Ovary (tissue), 9 donors: ENCODE results near the gene ALDOB. TPM values are rescaled to one million over a fixed set of nuclear protein-coding genes. Genes with fewer than 3 reads are reported as not detected.

Experiments
- DNase-seq, 5 donors: peaks; one replicate each; pipeline ENCODE4 v3.0.0-alpha.2; 2019 to 2020
- H3K27ac ChIP-seq, 2 donors: fragments of 200-600 bp; one replicate each; pipeline versions ENCODE4 v1.5.1 to v1.8.0; 2019 to 2022
- H3K27me3 ChIP-seq: fragments of 200-600 bp; one replicate; pipeline ENCODE4 v1.8.0; 2022
- H3K36me3 ChIP-seq: fragments of 200-600 bp; sonication (generic); one replicate; pipeline ENCODE4 v1.5.1; 2019
- H3K4me1 ChIP-seq: one replicate; pipeline ENCODE4 v1.8.1; 2013; ENCODE audit warnings: mild to moderate bottlenecking, moderate library complexity; ENCODE audit not compliant: insufficient read depth
- H3K4me3 ChIP-seq: fragments of 200-600 bp; sonication (generic); one replicate; pipeline ENCODE4 v1.5.1; 2017
- H3K9me3 ChIP-seq, 2 donors: fragments of 200-600 bp in 1 of 2; sonication (generic) in 1 of 2; one replicate each; pipeline versions ENCODE4 v1.5.1 to v1.8.1; 2013 to 2019; ENCODE audit warnings: mild to moderate bottlenecking in 1 of 2, moderate library complexity in 1 of 2
- CTCF ChIP-seq, 3 donors: fragments of 450-650 bp in 2 of 3; fragments of 200-600 bp in 1 of 3; IDR thresholded peaks; one replicate each; pipeline versions ENCODE4 v1.5.1 to v1.8.0; 2016 to 2022; ENCODE audit warnings: antibody characterized with exemption in 3 of 3, mild to moderate bottlenecking in 1 of 3
- EP300 ChIP-seq: sonication (generic); formaldehyde crosslinking; IDR thresholded peaks from one replicate; pipeline ENCODE4 v1.6.1; 2017; ENCODE audit warnings: antibody characterized with exemption
- POLR2A ChIP-seq: fragments of 450-650 bp; IDR thresholded peaks from one replicate; pipeline ENCODE4 v1.6.1; 2017; ENCODE audit warnings: antibody characterized with exemption, mild to moderate bottlenecking, moderate library complexity
- WGBS, 3 donors: extraction: QIAGEN DNeasy Blood & Tissue Kit in 1 of 3; methylation state at CpG; one replicate each; pipeline versions ENCODE4 v1.1.5 to v1.1.7; 2013 to 2017; 5-methylcytosine and 5-hydroxymethylcytosine counted together
- intact Hi-C, 4 donors: fragments of 100-400 bp; cut with DNase I; formaldehyde crosslinking; loops; one replicate each; pipeline versions ENCODE4 v1.11.0 to v1.15.1; 2022 to 2023
- polyA plus RNA-seq, 2 donors: library from polyadenylated mRNA; stranded (reverse); fragments of 200-250 nt in 1 of 2; fragments of 350-450 nt in 1 of 2; fragmentation: Illumina TruSeq in 1 of 2; extraction: RNeasy Lipid Tissue Mini Kit (QIAGEN cat#74804) in 1 of 2; gene quantifications; one replicate each; pipeline ENCODE4 v1.2.3, GENCODE V29; 2013 to 2014
- total RNA-seq, 7 donors: library from RNA; depleted of rRNA in 2 of 7; stranded (reverse); fragments of >200 nt in 2 of 7; fragmentation: NEBNext Ultra II Directional in 3 of 7; extraction: Animal tissue kit (Norgen Biotek cat#: 25700) in 3 of 7; gene quantifications; one replicate each; pipeline versions ENCODE4 v1.1.0 to v1.2.4, GENCODE V29; 2016 to 2023
- donor health status: DM: no; HTN: no; CAD: no; lungs with moderate emphysema.
- donor health status: DM: no; HTN: no; CAD: no.
- donor health status: Bipolar disorder and iron deficiency.
- donor health status: DM: yes; HTN: yes; CAD: no.
- donor health status: DM: no; HTN: no; CAD: no.
- donor health status: DM: yes; HTN: yes; CAD: no.

The ALDOB gene
- total and polyA plus RNA-seq, 9 donors, result 0.18 to 14.7 (median 0.62) TPM; not detected in 2

- no peak for TF ChIP-seq POLR2A
- no peak for TF ChIP-seq EP300
- TF ChIP-seq CTCF (IDR thresholded peaks at IDR 0.05), result no peak
- H3K36me3 ChIP-seq, result no peaks in the 10 kb centered on the region
- no peak overlapping the region for H3K4me3 ChIP-seq
- H3K4me1 ChIP-seq, result no peaks in the 10 kb centered on the region
- intact Hi-C loops, result no loop called here
- H3K27ac ChIP-seq, result no peak overlapping the region
- peaks cover 0 to 20% of the 10 kb centered on the region in 2 donors for H3K9me3 ChIP-seq
- no peaks in the 10 kb centered on the region for H3K27me3 ChIP-seq
- no peak for DNase-seq
Measured at GRCh38 chr9:101415578-101415977, 20.0 kb downstream of the ALDOB start.

- Histone ChIP-seq H3K27me3 (no peaks in the 10 kb centered on the region), H3K36me3 (no peaks in the 10 kb centered on the region), H3K27ac (no peak overlapping the region), H3K4me1 (no peaks in the 10 kb centered on the region), H3K4me3 (no peak overlapping the region), H3K9me3 (peaks cover under 1 to 24% of the 10 kb centered on the region in 2 donors)
- intact Hi-C loops, result no loop called here
- DNase-seq, result no peak
- TF ChIP-seq CTCF (IDR thresholded peaks at IDR 0.05), result no peak
- TF ChIP-seq POLR2A, result no peak
- no peak for TF ChIP-seq EP300
Measured at GRCh38 chr9:101414839-101415238, 20.7 kb downstream of the ALDOB start.

- Histone ChIP-seq H3K4me3 (no peak overlapping the region), H3K9me3 (peaks cover 12 to 53% of the 10 kb centered on the region in 2 donors), H3K4me1 (no peaks in the 10 kb centered on the region), H3K27ac (no peak overlapping the region), H3K36me3 (no peaks in the 10 kb centered on the region), H3K27me3 (no peaks in the 10 kb centered on the region)
- 98 to 99% (median 99%) methylated on average over 4 of the region's 4 CpGs for WGBS, 3 donors
- no peak for DNase-seq
- intact Hi-C loops, result no loop called here
- TF ChIP-seq CTCF (IDR thresholded peaks at IDR 0.05) (no peak), EP300 (no peak), POLR2A (no peak)
Measured at GRCh38 chr9:101409079-101409477, 26.5 kb downstream of the ALDOB start.

GRCh38 chr9:101408374-101409078, 27.0 kb downstream of the ALDOB start:
- TF ChIP-seq EP300, result no peak
- no peak for TF ChIP-seq CTCF (IDR thresholded peaks at IDR 0.05)
- TF ChIP-seq POLR2A, result no peak
- DNase-seq, result no peak
- Histone ChIP-seq H3K27me3 (no peaks in the 10 kb centered on the region), H3K4me1 (no peaks in the 10 kb centered on the region), H3K27ac (no peak overlapping the region), H3K9me3 (peaks cover 14 to 55% of the 10 kb centered on the region in 2 donors), H3K4me3 (no peak overlapping the region), H3K36me3 (peaks cover 4% of the 10 kb centered on the region)
- 96 to 98% (median 97%) methylated on average over 5 of the region's 5 CpGs for WGBS, 3 donors
- intact Hi-C loops, result no loop called here
